HG03139 (cell line): ENCODE data around the gene MPZL3.
A peak's percentile ranks its signal among the peaks of the same experiment; 100 is the strongest.

Experiments used
- ATAC-seq: cut with Tn5 transposase; IDR thresholded peaks from one replicate; pipeline ENCODE4 v1.9.1; 2021; ENCODE audit not compliant: unreplicated experiment

Gene MPZL3

GRCh38 chr11:118251858-118252652, at the start of gene MPZL3:
Gene MPZL3, minus strand, starts transcription at chr11:118252365. Its CDS starts 71 bp downstream, at chr11:118252294.
- ATAC-seq: peak; percentile 70

DNA sequence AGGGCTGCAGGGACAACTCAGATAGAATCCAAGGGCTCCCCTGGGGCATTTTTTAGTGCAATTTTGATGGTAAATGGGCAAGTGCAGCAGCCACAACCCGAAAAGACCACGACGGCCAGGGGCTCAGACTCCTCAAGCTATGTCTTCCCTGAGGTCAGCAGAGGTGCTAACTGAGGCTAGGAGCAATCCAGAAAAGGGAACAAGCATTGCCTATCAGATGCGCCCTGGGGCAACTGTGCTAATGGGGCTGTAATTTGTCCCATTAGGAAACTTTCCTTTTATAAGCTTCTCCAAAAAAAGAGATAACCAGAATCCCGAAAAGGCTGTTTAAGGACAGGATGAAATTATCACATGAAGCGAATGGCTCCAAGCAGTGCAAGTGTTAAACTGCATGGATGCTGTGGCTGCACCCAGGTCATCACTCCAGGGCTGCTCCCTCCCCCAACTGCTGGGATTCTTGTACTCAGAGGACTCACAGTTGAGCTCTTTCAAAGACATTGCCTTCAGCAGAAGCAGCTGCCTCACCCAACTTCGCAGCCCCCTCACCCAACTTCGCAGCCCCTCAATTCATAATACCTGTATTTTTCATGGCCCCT, 49.5 kb upstream of the MPZL3 start:
- no peak for ATAC-seq

DNA sequence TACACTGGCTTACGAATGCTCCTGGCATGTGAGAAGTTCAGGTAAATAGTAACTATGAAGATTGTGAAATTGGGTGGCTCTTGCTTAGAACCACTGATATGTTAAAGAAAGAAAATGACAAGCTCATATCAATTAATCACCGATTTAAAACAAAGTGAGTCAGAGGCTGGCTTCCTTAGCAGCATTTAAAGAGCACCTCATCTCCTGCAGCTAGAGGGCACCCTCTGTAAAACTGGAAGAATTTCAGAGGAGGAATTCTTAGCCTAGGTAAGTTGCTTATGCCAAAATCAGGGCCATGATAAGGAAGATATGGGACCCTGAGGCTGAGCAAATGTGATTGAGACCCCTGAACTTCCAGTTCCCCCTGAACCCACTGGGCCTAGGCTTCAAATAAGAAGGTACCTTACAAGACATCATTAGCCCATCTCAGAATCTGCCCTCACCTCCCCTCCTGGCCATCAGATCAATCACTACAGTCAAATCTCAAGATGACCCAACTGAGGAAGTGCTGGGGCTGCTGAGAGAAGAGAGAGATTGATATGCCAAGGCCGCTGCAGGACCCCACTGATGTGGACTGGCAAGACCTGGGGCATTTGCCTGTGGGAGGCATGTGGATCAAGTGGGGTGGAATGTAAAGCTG, 43.8 kb upstream of the MPZL3 start:
- no peak for ATAC-seq

GRCh38 chr11:118295199-118295598, 43.0 kb upstream of the MPZL3 start:
- ATAC-seq: no peak

- no peak for ATAC-seq
These were observed 41.9 kb upstream of the MPZL3 start for GRCh38 chr11:118294053-118294452.

DNA sequence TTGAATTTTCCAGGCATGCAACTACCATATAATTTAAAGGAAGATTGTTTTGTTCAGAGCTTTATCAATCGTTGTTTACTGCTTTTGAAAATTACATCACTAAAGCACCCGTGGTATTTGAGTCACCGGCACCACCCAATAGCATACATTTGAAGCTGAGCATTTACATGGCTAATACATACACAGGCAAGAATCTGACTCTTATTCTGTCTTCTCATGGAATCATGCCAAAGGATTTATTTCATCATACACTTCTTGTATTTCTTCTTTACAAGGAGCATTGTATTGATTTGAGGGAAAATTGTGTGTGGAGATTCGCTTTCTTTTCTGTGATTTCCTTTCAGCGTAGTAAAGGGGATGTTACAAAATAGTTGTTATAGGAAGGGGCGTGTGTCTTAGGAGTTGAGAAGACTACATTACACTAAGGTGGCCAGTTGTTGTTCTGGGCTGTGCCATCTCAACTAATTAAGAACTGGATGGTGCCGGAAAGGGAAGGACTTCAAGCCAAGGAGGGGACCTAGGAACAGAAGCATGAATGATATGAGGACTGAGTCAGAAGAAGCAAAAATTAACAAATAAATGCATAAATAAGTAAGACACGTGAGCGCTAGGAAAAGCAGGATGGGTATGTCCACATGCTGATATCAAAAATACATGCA, 39.4 kb upstream of the MPZL3 start:
- no peak for ATAC-seq

DNA sequence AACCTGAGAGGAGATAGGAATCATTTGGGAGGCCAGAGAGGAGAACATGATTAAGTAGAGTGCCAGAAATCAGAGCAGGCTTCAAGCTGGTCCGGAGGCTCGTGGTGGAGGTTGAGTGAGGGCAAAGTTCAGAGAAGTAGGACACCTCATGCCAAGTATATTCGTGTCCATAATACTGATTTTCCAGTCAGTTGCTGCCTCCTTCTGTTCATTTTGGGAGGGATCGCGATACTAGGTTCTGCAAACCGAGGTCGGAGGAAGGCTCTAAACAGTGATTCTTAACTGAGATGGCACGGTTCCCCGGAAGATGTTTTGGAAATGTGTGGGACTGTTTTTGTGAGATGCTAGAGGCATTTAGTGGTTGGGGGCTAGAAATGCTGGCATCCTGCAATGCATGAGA, 38.8 kb upstream of the MPZL3 start:
- ATAC-seq: no peak

GRCh38 chr11:118289401-118289800, 37.2 kb upstream of the MPZL3 start:
- ATAC-seq: no peak

GRCh38 chr11:118287006-118287405, 34.8 kb upstream of the MPZL3 start:
- no peak for ATAC-seq

- no peak for ATAC-seq
These were observed 34.4 kb upstream of the MPZL3 start for GRCh38 chr11:118286545-118286944.

- ATAC-seq: no peak
These were observed 31.7 kb upstream of the MPZL3 start for GRCh38 chr11:118283756-118284350.

GRCh38 chr11:118283037-118283636, 31.0 kb upstream of the MPZL3 start:
- no peak for ATAC-seq

GRCh38 chr11:118282606-118283005, 30.4 kb upstream of the MPZL3 start:
- no peak for ATAC-seq

DNA sequence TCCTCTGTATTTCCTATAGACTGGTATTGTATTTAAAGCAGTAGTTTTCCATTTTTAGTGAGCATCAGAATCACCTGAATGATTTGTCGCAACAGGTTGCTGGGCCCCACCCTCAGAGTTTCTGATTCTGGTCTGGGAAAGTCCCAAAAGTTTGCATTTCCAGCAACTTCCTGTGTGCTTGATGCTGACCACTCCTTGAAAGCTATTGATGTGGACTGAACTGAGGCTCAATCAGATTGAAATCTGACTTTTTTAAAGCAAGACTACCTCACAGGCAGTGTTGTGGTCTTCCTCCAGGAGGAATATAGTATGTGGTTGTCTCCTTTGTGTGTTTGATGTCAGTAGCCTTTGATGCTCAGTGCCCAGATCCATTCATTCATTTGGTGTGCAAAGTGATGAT, 29.1 kb upstream of the MPZL3 start:
- ATAC-seq: no peak

GRCh38 chr11:118277312-118277711, 25.1 kb upstream of the MPZL3 start:
- no peak for ATAC-seq

DNA sequence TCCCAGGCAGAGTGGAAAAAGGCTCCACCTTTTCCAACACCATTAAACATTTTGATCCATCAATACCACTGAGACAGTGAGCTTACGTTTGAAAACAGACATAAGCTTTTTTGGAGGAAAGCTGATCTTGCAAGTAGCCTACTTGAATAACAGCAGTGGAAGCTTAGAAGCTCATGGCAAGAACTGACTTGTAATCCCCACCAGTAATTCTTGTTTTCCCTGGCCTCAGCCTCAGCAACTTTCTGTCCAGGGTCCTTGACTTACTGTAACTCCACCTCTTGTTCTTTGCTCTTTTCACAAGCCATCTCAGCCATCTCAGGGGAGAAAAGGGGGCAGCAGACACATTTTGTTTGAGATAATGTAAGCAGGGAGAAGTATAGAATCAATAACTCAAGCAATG, 24.3 kb upstream of the MPZL3 start:
- ATAC-seq: no peak

GRCh38 chr11:118275176-118275575, 23.0 kb upstream of the MPZL3 start:
- ATAC-seq: no peak

DNA sequence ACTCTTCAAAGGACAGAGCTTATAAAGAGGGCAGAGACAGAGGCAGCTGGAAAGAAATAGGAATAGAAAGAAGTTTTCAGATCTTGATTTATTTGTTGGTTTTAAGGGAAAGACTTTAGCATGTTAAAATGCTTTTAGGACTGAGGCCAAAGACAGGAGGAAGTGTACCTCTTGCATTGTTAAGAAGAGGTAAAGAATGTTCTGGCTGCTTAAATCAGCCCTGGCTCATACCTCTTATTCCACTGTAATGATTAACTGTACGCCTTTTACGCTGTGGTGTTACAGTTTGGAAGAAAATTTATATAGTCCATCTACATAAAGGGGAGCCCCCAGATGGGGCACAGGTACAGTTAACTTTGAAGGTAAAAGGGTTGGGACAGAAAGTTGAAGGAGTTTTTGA, 22.0 kb upstream of the MPZL3 start:
- no peak for ATAC-seq

- no peak for ATAC-seq
These were observed 19.8 kb upstream of the MPZL3 start for GRCh38 chr11:118272001-118272400.

DNA sequence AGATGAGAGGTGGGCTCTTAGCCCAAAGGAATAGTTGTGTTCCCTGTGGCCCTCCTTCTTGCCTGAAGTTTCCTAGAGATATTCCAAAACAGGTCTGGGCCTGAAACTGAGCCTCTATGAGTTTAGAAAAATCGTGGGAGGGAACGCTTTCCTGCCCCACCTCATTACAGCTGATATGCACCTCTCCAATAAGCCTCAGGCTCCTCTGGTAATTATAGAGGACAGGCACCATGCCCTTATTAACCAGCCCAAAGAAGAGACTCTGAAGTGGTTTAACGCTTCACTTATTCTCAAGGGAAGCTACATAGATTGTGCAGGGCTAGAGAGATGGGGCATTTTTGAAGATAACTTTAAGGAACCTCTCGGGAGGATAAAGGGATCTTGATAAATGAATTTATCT, 15.3 kb upstream of the MPZL3 start:
- no peak for ATAC-seq

DNA sequence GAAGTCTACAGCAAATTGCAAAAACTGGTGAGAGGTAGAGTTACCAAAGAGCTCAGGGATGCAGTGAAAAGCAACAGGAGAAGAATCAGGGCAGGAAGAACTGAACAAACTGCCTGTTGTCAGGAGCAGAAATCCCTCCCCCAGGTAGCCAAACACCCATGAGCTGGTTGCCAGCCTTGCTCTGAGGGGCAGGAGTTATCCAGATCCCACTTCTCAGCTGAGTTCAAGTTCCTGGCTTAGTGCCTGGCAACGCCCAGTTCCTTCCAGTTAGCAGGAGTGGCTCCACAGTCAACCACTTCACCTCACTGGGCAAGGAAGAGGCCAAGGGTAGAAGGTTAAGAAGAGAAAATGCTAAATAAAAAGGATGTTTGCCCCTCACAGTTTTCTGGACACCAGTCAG, 13.8 kb upstream of the MPZL3 start:
- no peak for ATAC-seq
